ENCODE data around the gene PCDHB9. TPM values are rescaled to one million over a fixed set of nuclear protein-coding genes. Genes with fewer than 3 reads are reported as not detected.
"Not testable (repeated sequence)": the region's sequence is repeated elsewhere in the genome, so short reads cannot be mapped to it uniquely, and the experiment has no call there.

PCDHB9 gene
- total RNA-seq, 1 experiment from 2014 or later, result 0.73 TPM

- Histone ChIP-seq H3F3A (ENCODE audit: low read length, unreplicated experiment) (no peaks in the 10 kb centered on the region), H3K36me3 (ENCODE audit: low read depth, low read length) (no peaks in the 10 kb centered on the region), H4K20me1 (ENCODE audit: low read length) (no peaks in the 10 kb centered on the region), H3K4me3 (ENCODE audit: low read length) (no peak overlapping the region), H3K27ac (ENCODE audit: low read length) (no peak overlapping the region), H3K79me2 (ENCODE audit: low read length) (no peaks in the 10 kb centered on the region), H3K27me3 (ENCODE audit: low read length) (no peaks in the 10 kb centered on the region), H3K4me1 (ENCODE audit: insufficient read depth, low read length) (no peaks in the 10 kb centered on the region), H3K9me2 (replicated peaks; ENCODE audit: low read length) (no peaks in the 10 kb centered on the region), H3K9ac (ENCODE audit: low read length) (no peak overlapping the region), H3K9me3 (ENCODE audit: low read length) (no peaks in the 10 kb centered on the region), H2AFZ (ENCODE audit: low read length) (no peak overlapping the region), H3K4me2 (ENCODE audit: low read length) (no peak overlapping the region)
- intact Hi-C loops (cut with micrococcal nuclease), result no loop called here
- no peak for TF ChIP-seq EZH2 (IDR thresholded peaks at IDR 0.05; ENCODE audit: low read length, unreplicated experiment)
- no peak for TF ChIP-seq CTCF (conservative IDR thresholded peaks at IDR 0.05; ENCODE audit: low read depth, low read length)
- TF ChIP-seq EZH2phosphoT487 (IDR thresholded peaks at IDR 0.05; ENCODE audit: borderline replicate concordance, low read length), result no peak
- ATAC-seq (no peak), DNase-seq (no peak)
- ChIA-PET POLR2A (ENCODE audit: unreplicated experiment) (no interaction called here), CTCF (no interaction called here)
- no TSS peak for BruUV-seq (replicated peaks)
Measured at GRCh38 chr5:141234109-141234667, 47.2 kb downstream of the PCDHB9 start.

- H3K4me1 ChIP-seq (ENCODE audit: insufficient read depth, low read length); H2AFZ ChIP-seq (ENCODE audit: low read length); H3K9me2 ChIP-seq (replicated peaks; ENCODE audit: low read length); H3K27me3 ChIP-seq (ENCODE audit: low read length); H4K20me1 ChIP-seq (ENCODE audit: low read length); DNase-seq; H3K9ac ChIP-seq (ENCODE audit: low read length); H3K4me2 ChIP-seq (ENCODE audit: low read length); H3K27ac ChIP-seq (ENCODE audit: low read length); BruUV-seq (replicated peaks); H3K79me2 ChIP-seq (ENCODE audit: low read length); ATAC-seq; CTCF ChIA-PET; POLR2A ChIA-PET (ENCODE audit: unreplicated experiment); H3K9me3 ChIP-seq (ENCODE audit: low read length); H3K4me3 ChIP-seq (ENCODE audit: low read length); H3F3A ChIP-seq (ENCODE audit: low read length, unreplicated experiment); H3K36me3 ChIP-seq (ENCODE audit: low read depth, low read length); intact Hi-C loops (cut with micrococcal nuclease): not testable (repeated sequence)
Measured at GRCh38 chr5:141235922-141236321, 49.0 kb downstream of the PCDHB9 start.

GRCh38 chr5:141236516-141237313, 49.8 kb downstream of the PCDHB9 start:
- no peaks in the 10 kb centered on the region for H3K36me3 ChIP-seq (ENCODE audit: low read depth, low read length)
- H3K9me3 ChIP-seq (ENCODE audit: low read length), result 0 out of 2 replicates have a peak, but pooled peaks cover 4% of the 10 kb centered on the region
- no peak overlapping the region for H3K9ac ChIP-seq (ENCODE audit: low read length)
- no peaks in the 10 kb centered on the region for H3K4me1 ChIP-seq (ENCODE audit: insufficient read depth, low read length)
- no TSS peak for BruUV-seq (replicated peaks)
- H2AFZ ChIP-seq (ENCODE audit: low read length), result no peak overlapping the region
- ChIA-PET POLR2A (ENCODE audit: unreplicated experiment) (no interaction called here), CTCF (no interaction called here)
- no peaks in the 10 kb centered on the region for H3F3A ChIP-seq (ENCODE audit: low read length, unreplicated experiment)
- no peaks in the 10 kb centered on the region for H3K9me2 ChIP-seq (replicated peaks; ENCODE audit: low read length)
- no peak overlapping the region for H3K4me3 ChIP-seq (ENCODE audit: low read length)
- TF ChIP-seq EZH2phosphoT487 (IDR thresholded peaks at IDR 0.05; ENCODE audit: borderline replicate concordance, low read length) (no peak), CTCF (conservative IDR thresholded peaks at IDR 0.05; ENCODE audit: low read depth, low read length) (no peak), EZH2 (IDR thresholded peaks at IDR 0.05; ENCODE audit: low read length, unreplicated experiment) (no peak)
- H3K79me2 ChIP-seq (ENCODE audit: low read length), result no peaks in the 10 kb centered on the region
- no peak overlapping the region for H3K4me2 ChIP-seq (ENCODE audit: low read length)
- ATAC-seq, result no peak
- H3K27ac ChIP-seq (ENCODE audit: low read length), result no peak overlapping the region
- H4K20me1 ChIP-seq (ENCODE audit: low read length), result no peaks in the 10 kb centered on the region
- intact Hi-C loops (cut with micrococcal nuclease), result no loop called here
- no peak for DNase-seq
- H3K27me3 ChIP-seq (ENCODE audit: low read length), result no peaks in the 10 kb centered on the region

Other genes starting within 250 kb of the PCDHB9 start
- 4.2 and 8.2 TPM in 2 replicates for gene PCDHAC2, start 220.7 kb upstream of the PCDHB9 start, total RNA-seq (2014; rRNA removed)
- 0.06 and 0.07 TPM in 2 replicates for gene PCDHB1, start 135.8 kb upstream of the PCDHB9 start, total RNA-seq (2014; rRNA removed)
- gene PCDHB2, start 92.5 kb upstream of the PCDHB9 start, total RNA-seq (2014; rRNA removed), result 13.8 and 15.0 TPM in 2 replicates
- gene PCDHB3, start 86.7 kb upstream of the PCDHB9 start, total RNA-seq (2014; rRNA removed), result 0.36 and 0.58 TPM in 2 replicates
- 0.07 and 0.52 TPM in 2 replicates for gene PCDHB4, start 65.3 kb upstream of the PCDHB9 start, total RNA-seq (2014; rRNA removed)
- 0.12 and 0.69 TPM in 2 replicates for gene PCDHB5, start 52.0 kb upstream of the PCDHB9 start, total RNA-seq (2014; rRNA removed)
- not detected in 2 replicates for gene PCDHB6, start 37.1 kb upstream of the PCDHB9 start, total RNA-seq (2014; rRNA removed)
- gene PCDHB7, start 14.5 kb upstream of the PCDHB9 start, total RNA-seq (2014; rRNA removed), result 0.22 TPM in 1 of 2 replicates, not detected in the other
- 0.22 and 0.40 TPM in 2 replicates for gene PCDHB8, start 9.4 kb upstream of the PCDHB9 start, total RNA-seq (2014; rRNA removed)
- gene PCDHB16, start 4.8 kb upstream of the PCDHB9 start, total RNA-seq (2014; rRNA removed), result 0.46 TPM in 1 of 2 replicates, not detected in the other
- gene PCDHB10, start 5.2 kb downstream of the PCDHB9 start, total RNA-seq (2014; rRNA removed), result 0.33 and 0.35 TPM in 2 replicates
- gene PCDHB11, start 12.5 kb downstream of the PCDHB9 start, total RNA-seq (2014; rRNA removed), result 0.40 and 0.69 TPM in 2 replicates
- gene PCDHB12, start 21.6 kb downstream of the PCDHB9 start, total RNA-seq (2014; rRNA removed), result 0.15 and 0.63 TPM in 2 replicates
- gene PCDHB13, start 26.8 kb downstream of the PCDHB9 start, total RNA-seq (2014; rRNA removed), result 0.40 and 0.52 TPM in 2 replicates
- 0.58 and 0.87 TPM in 2 replicates for gene PCDHB14, start 36.2 kb downstream of the PCDHB9 start, total RNA-seq (2014; rRNA removed)
- not detected in 2 replicates for gene PCDHB15, start 58.2 kb downstream of the PCDHB9 start, total RNA-seq (2014; rRNA removed)
- gene SLC25A2, start 116.9 kb downstream of the PCDHB9 start, total RNA-seq (2014; rRNA removed), result 0.18 and 0.40 TPM in 2 replicates
- 27.6 and 32.3 TPM in 2 replicates for gene TAF7, start 133.6 kb downstream of the PCDHB9 start, total RNA-seq (2014; rRNA removed)
- gene PCDHGA1, start 143.4 kb downstream of the PCDHB9 start, total RNA-seq (2014; rRNA removed), result 0.04 and 0.06 TPM in 2 replicates
- not detected in 2 replicates for gene PCDHGA2, start 151.6 kb downstream of the PCDHB9 start, total RNA-seq (2014; rRNA removed)
- not detected in 2 replicates for gene PCDHGA3, start 156.7 kb downstream of the PCDHB9 start, total RNA-seq (2014; rRNA removed)
- gene PCDHGB1, start 162.9 kb downstream of the PCDHB9 start, total RNA-seq (2014; rRNA removed), result 0.04 TPM in 1 of 2 replicates, not detected in the other
- 0.04 TPM in 1 of 2 replicates, not detected in the other for gene PCDHGA4, start 167.9 kb downstream of the PCDHB9 start, total RNA-seq (2014; rRNA removed)
- gene PCDHGB2, start 172.8 kb downstream of the PCDHB9 start, total RNA-seq (2014; rRNA removed), result 1.4 and 2.2 TPM in 2 replicates
- gene PCDHGA5, start 177.0 kb downstream of the PCDHB9 start, total RNA-seq (2014; rRNA removed), result 0.98 and 2.4 TPM in 2 replicates
- 1.2 and 1.3 TPM in 2 replicates for gene PCDHGB3, start 183.1 kb downstream of the PCDHB9 start, total RNA-seq (2014; rRNA removed)
- 1.3 and 1.6 TPM in 2 replicates for gene PCDHGA6, start 186.7 kb downstream of the PCDHB9 start, total RNA-seq (2014; rRNA removed)
- 0.51 and 0.75 TPM in 2 replicates for gene PCDHGA7, start 195.6 kb downstream of the PCDHB9 start, total RNA-seq (2014; rRNA removed)
- 0.73 and 1.3 TPM in 2 replicates for gene PCDHGB4, start 200.5 kb downstream of the PCDHB9 start, total RNA-seq (2014; rRNA removed)
- 0.23 and 0.51 TPM in 2 replicates for gene PCDHGA8, start 205.5 kb downstream of the PCDHB9 start, total RNA-seq (2014; rRNA removed)
- gene PCDHGB5, start 210.8 kb downstream of the PCDHB9 start, total RNA-seq (2014; rRNA removed), result 9.0 and 10.3 TPM in 2 replicates
- 1.9 and 2.9 TPM in 2 replicates for gene PCDHGA9, start 215.6 kb downstream of the PCDHB9 start, total RNA-seq (2014; rRNA removed)
- gene PCDHGB6, start 220.9 kb downstream of the PCDHB9 start, total RNA-seq (2014; rRNA removed), result 1.1 and 1.8 TPM in 2 replicates
- gene PCDHGA10, start 225.8 kb downstream of the PCDHB9 start, total RNA-seq (2014; rRNA removed), result 0.23 and 0.84 TPM in 2 replicates
- gene PCDHGB7, start 230.5 kb downstream of the PCDHB9 start, total RNA-seq (2014; rRNA removed), result 0.44 and 1.4 TPM in 2 replicates
- 0.66 and 0.92 TPM in 2 replicates for gene PCDHGA11, start 233.9 kb downstream of the PCDHB9 start, total RNA-seq (2014; rRNA removed)
- 0.11 and 0.52 TPM in 2 replicates for gene PCDHGA12, start 243.3 kb downstream of the PCDHB9 start, total RNA-seq (2014; rRNA removed)

Measured in PC-3 (cell line).